Bronchial epithelial cell (primary cell): ENCODE data around the gene PHACTR4. TPM values are rescaled to one million over a fixed set of nuclear protein-coding genes. Genes with fewer than 3 reads are reported as not detected.

Experiments
- DNase-seq: peaks from one replicate; pipeline ENCODE4 v3.0.0-alpha.2; 2010; ENCODE audit warnings: low read depth
- FAIRE-seq: peaks from 2 replicates; lab custom pipeline; 2011; peaks lifted over from hg19 to GRCh38; lab: Jason Lieb, UNC
- H3K27me3 ChIP-seq: 2 replicates; pipeline ENCODE4 v1.5.1; 2011; ENCODE audit warnings: low read length; ENCODE audit not compliant: control insufficient read depth, insufficient read depth
- H3K36me3 ChIP-seq: 2 replicates; pipeline ENCODE4 v1.5.1; 2011; ENCODE audit warnings: low read length; ENCODE audit not compliant: control insufficient read depth, insufficient read depth
- H3K4me3 ChIP-seq: 2 replicates; pipeline ENCODE4 v1.5.1; 2011; ENCODE audit warnings: mild to moderate bottlenecking, low read depth, low read length, control low read depth
- total RNA-seq: library from RNA; depleted of rRNA; stranded (reverse); fragments of >200 nt; gene quantifications from 2 replicates; pipeline ENCODE4 v1.2.1, GENCODE V29; 2014
- TF ChIP-seq, protein P1 (sequence below): IDR thresholded peaks from 2 replicates; pipeline ENCODE4 v1.5.1; 2011; ENCODE audit warnings: mild to moderate bottlenecking, moderate library complexity, low read length, control low read depth, inconsistent platforms; ENCODE audit not compliant: insufficient read depth, severe bottlenecking

Gene PHACTR4
- total RNA-seq, 1 donor from 2014 or later, result 3.2 TPM

DNA sequence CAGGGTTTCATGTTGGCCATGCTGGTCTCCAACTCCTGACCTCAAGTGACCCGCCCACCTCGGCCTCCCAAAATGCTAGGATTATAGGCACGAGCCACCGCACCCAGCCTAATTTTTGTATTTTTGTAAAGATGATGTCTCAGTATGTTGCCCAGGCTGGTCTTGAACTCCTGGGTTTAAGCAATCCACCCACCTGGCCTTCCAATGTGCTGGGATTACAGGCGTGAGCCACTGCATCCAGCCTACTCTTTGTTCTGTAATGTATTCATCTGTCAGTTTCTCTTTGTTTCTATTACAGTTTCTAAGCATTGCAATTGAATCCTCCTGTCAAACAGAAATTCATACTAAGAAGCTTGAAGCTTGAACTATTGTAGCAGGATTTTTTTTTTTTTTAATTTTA is 81.5 kb downstream of the PHACTR4 start:
- TF ChIP-seq, protein P1, sequence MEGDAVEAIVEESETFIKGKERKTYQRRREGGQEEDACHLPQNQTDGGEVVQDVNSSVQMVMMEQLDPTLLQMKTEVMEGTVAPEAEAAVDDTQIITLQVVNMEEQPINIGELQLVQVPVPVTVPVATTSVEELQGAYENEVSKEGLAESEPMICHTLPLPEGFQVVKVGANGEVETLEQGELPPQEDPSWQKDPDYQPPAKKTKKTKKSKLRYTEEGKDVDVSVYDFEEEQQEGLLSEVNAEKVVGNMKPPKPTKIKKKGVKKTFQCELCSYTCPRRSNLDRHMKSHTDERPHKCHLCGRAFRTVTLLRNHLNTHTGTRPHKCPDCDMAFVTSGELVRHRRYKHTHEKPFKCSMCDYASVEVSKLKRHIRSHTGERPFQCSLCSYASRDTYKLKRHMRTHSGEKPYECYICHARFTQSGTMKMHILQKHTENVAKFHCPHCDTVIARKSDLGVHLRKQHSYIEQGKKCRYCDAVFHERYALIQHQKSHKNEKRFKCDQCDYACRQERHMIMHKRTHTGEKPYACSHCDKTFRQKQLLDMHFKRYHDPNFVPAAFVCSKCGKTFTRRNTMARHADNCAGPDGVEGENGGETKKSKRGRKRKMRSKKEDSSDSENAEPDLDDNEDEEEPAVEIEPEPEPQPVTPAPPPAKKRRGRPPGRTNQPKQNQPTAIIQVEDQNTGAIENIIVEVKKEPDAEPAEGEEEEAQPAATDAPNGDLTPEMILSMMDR, result no peak
- Histone ChIP-seq H3K4me3 (no peak overlapping the region), H3K36me3 (no peaks in the 10 kb centered on the region), H3K27me3 (no peaks in the 10 kb centered on the region)
- FAIRE-seq (no peak), DNase-seq (no peak)

DNA sequence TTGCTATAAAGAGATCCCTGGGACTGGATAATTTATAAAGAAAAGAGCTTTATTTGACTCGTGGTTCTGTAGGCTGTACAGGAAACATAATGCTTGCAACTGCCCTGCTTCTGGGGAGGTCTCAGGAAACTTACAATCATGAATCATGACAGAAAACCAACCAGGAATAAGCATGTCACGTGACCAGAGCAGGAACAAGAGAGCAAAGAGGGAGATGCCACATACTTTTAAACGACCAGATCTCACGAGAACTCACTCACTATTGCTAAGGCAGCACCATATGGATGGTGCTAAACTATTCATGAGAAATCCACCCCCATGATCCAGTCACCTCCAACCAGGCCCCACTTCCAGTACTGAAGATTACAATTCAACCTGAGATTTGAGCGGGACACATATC is 86.5 kb downstream of the PHACTR4 start:
- FAIRE-seq (no peak), DNase-seq (peak; percentile 52)
- Histone ChIP-seq H3K4me3 (no peak overlapping the region), H3K36me3 (peaks cover 1% of the 10 kb centered on the region), H3K27me3 (no peaks in the 10 kb centered on the region)
- TF ChIP-seq, protein P1, result no peak

DNA sequence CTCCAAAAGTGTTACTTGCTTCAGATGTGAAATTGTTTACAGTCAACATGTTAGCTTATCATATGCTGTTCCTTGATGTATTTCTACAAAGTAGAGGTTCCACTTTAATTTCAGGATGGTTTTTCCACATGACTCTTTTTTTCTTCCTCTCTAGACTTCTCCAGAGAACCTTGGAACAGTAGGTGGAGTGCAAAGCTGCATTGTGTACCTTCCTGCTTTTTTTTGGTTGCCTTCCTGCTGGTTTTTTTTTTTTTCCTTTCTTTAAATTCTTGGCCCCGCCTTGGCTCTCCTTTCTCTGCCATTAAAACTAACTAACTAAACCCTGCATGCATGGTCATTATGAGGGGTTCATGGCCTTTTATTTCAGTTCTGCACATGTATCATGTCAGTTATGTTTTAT is 88.1 kb downstream of the PHACTR4 start:
- Histone ChIP-seq H3K36me3 (peaks cover 1% of the 10 kb centered on the region), H3K4me3 (no peak overlapping the region), H3K27me3 (no peaks in the 10 kb centered on the region)
- DNase-seq (no peak), FAIRE-seq (no peak)
- TF ChIP-seq, protein P1, result no peak

DNA sequence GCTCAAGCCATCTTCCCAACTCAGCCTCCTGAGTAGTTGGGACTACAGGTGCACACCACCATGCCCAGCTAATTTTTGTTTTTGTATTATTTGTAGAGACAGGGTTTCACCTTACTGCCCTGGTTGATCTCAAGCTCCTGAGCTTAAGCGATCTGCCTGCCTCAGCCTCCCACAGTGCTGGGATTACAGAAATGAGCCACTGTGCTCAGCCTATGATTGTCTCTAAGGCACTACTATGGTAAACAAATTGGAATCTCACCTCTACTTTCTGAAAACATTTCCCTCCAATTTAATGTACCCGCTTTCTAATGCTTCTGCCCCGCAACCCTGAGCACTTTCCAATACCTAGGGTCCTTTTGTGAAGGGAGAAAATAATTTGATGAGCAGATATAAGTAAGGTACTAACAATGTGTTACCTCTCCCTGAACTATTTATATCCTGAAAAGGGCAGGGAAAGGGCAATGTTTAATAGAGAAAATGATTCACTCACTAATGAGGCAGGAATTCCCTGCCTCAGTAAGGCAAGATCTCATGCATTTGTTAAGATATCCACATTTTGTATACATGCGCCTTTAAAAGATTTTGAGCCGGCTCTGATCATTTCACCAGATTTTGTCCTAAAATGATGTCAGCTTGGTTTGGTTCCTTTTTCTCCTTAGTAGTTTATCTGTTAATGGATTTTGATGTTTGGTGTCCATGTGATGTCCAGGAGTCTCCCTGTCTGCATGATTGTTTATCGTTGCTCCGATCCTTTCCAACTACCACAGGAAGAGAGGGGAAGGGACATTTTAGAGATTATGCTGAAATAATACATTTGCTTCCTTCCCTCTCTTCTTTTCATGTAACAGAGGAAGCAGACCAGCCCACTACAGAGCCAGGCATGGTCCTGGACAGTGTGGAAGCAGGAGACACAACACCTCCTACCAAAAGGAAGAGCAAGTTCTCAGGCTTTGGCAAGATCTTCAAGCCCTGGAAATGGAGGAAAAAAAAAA is 89.0 kb downstream of the PHACTR4 start:
- no peak for DNase-seq
- no peaks in the 10 kb centered on the region for H3K27me3 ChIP-seq
- TF ChIP-seq, protein P1, result no peak
- H3K36me3 ChIP-seq, result peaks cover 1% of the 10 kb centered on the region
- no peak for FAIRE-seq
- no peak overlapping the region for H3K4me3 ChIP-seq

DNA sequence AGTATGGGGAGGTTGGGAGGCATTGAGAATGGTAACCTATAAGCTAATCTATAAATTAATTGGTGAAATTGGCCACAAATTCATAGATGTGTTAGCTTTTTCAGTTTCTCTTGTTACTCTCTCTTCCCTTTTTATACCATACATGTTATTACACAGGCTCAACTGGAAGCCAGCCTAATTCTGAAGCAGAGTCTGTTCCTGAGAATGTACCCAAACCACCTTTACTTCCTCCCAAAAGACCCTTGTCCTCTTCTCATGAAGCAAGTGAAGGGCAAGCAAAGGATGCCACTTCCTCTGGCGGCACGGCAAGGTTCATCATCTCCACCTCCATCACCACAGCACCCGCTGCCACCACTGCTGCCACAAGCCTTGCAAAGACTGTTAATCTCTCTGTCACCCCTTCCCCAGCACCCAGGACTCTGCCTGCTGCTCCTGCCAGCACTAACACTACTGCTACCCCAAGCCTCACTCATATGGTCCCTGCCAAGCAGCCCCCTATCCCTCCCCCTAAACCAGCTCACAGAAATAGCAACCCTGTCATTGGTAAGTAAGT is 96.8 kb downstream of the PHACTR4 start:
- Histone ChIP-seq H3K36me3 (peaks cover 3% of the 10 kb centered on the region), H3K27me3 (no peaks in the 10 kb centered on the region), H3K4me3 (no peak overlapping the region)
- TF ChIP-seq, protein P1, result no peak
- DNase-seq (no peak), FAIRE-seq (no peak)
